ENCODE results near the gene TENM3.

DNA sequence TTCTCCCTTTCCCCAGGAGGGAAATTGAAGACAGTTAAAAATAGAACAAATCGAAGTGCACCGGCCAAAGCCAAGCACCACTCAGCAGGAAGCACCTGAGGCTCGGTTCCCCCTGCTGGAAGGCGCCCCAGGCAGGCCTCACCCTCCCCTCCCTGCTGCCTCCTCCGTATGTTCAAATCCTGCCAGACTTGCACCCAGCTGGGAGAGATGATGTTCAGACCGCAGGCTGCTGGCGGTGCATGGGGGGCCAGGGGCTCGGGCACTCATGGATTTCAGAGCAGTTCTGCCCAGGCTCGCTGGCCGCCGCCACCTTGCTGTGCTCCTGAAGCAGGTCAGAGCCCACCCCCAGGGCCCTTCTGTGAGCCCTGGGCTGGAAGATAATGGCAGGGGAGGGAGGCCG lies 582.6 kb downstream of the TENM3 start:
- TF ChIP-seq CTCF (IDR thresholded peaks at IDR 0.05; ENCODE audit: poor library complexity) (no peak), EZH2phosphoT487 (IDR thresholded peaks at IDR 0.05; ENCODE audit: low read depth, severe bottlenecking, unreplicated experiment) (no peak), EZH2 (IDR thresholded peaks at IDR 0.05; ENCODE audit: borderline replicate concordance) (no peak)

Measured in hepatocyte (in vitro differentiated cells).